HFFc6 (cell line): Measurements from ENCODE around the gene SCARB1. TPM values are rescaled to one million over a fixed set of nuclear protein-coding genes. Genes with fewer than 3 reads are reported as not detected.
A peak's percentile ranks its signal among the peaks of the same experiment; 100 is the strongest.
"Not testable (repeated sequence)": the region's sequence is repeated elsewhere in the genome, so short reads cannot be mapped to it uniquely, and the experiment has no call there.

ENCODE experiments used
- DNase-seq: peaks from one replicate; pipeline ENCODE4 v3.0.0-alpha.2; 2018
- H3K27ac Mint-ChIP-seq: 2 replicates; pipeline ENCODE4 v1.8.0; 2020; ENCODE audit warnings: mild to moderate bottlenecking, mixed read lengths
- H3K27me3 Mint-ChIP-seq: 2 replicates; pipeline ENCODE4 v1.8.0; 2021; ENCODE audit warnings: mild to moderate bottlenecking, moderate library complexity, mixed read lengths; ENCODE audit not compliant: insufficient read depth
- H3K36me3 Mint-ChIP-seq: 2 replicates; pipeline ENCODE4 v1.8.0; 2021; ENCODE audit warnings: low read depth, mixed read lengths
- H3K4me1 Mint-ChIP-seq: 2 replicates; pipeline ENCODE4 v1.8.0; 2020; ENCODE audit warnings: low read depth, mixed read lengths
- H3K4me3 Mint-ChIP-seq: 2 replicates; pipeline ENCODE4 v1.8.0; 2020; ENCODE audit warnings: mild to moderate bottlenecking, moderate library complexity, mixed read lengths
- H3K9me3 Mint-ChIP-seq: 2 replicates; pipeline ENCODE4 v1.8.0; 2020; ENCODE audit warnings: mild to moderate bottlenecking, mixed read lengths
- total RNA-seq, 6 experiments: library from RNA; stranded (reverse); fragmentation: NEBNext Ultra II Directional; extraction: Animal tissue kit (Norgen Biotek cat#: 25700); gene quantifications; 2 replicates in 1 of 6; 3 replicates in 5 of 6; pipeline ENCODE4 v1.2.3, GENCODE V29; 2021
- TF ChIP-seq, protein P1 (sequence below): fragments of 200-600 bp; sonication (generic); IDR thresholded peaks from 2 replicates; pipeline ENCODE4 v1.5.0; 2021; ENCODE audit warnings: antibody characterized with exemption, mild to moderate bottlenecking

SCARB1 gene
- total RNA-seq, 6 experiments from 2014 or later, result 34.8 to 46.3 (median 36.8) TPM

DNA sequence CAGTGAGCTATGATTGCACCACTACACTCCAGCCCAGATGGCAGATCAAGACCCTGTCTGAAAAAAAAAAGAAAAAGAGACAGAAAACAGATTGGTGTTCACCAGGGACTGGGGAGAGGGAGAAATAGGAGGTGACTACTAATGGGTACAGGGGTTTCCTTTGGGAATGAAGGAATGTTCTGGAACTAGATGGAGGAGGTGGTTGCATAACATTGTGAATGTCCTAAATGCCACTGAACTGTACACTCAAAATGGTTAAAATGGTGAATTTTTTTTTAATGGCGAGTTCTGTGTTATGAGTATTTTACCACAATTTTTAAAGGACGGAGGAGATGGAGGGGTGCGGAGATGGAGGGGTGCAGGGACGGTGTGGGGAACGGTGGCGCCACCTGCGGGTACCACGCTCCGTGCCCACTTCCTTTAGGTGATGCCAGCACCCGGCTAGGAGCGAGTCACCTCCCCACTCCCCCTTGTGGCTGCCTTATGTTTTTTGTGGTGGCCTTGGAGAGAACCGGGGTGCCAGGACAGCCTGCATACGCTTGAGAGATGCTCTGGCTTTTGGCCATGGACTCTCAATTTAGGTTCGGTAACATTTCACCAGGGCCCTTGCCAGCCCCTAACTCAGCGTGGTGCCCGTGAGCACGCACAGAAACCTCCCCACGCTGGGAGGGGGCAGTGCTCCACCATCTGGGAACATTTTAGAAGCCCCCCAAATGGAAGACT lies 34.7 kb upstream of the SCARB1 start:
- Mint-ChIP-seq H3K9me3 (no peaks in the 10 kb centered on the region), H3K4me3 (peak overlapping the region; percentile 77), H3K36me3 (peaks cover 5% of the 10 kb centered on the region; the same call in 1 of the 2 replicates), H3K4me1 (peaks cover 54% of the 10 kb centered on the region), H3K27ac (peak overlapping the region; percentile 55), H3K27me3 (no peaks in the 10 kb centered on the region; the same call in 1 of the 2 replicates)
- TF ChIP-seq, protein P1, sequence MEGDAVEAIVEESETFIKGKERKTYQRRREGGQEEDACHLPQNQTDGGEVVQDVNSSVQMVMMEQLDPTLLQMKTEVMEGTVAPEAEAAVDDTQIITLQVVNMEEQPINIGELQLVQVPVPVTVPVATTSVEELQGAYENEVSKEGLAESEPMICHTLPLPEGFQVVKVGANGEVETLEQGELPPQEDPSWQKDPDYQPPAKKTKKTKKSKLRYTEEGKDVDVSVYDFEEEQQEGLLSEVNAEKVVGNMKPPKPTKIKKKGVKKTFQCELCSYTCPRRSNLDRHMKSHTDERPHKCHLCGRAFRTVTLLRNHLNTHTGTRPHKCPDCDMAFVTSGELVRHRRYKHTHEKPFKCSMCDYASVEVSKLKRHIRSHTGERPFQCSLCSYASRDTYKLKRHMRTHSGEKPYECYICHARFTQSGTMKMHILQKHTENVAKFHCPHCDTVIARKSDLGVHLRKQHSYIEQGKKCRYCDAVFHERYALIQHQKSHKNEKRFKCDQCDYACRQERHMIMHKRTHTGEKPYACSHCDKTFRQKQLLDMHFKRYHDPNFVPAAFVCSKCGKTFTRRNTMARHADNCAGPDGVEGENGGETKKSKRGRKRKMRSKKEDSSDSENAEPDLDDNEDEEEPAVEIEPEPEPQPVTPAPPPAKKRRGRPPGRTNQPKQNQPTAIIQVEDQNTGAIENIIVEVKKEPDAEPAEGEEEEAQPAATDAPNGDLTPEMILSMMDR, result peak; percentile 88
- DNase-seq, result peak; percentile 67

DNA sequence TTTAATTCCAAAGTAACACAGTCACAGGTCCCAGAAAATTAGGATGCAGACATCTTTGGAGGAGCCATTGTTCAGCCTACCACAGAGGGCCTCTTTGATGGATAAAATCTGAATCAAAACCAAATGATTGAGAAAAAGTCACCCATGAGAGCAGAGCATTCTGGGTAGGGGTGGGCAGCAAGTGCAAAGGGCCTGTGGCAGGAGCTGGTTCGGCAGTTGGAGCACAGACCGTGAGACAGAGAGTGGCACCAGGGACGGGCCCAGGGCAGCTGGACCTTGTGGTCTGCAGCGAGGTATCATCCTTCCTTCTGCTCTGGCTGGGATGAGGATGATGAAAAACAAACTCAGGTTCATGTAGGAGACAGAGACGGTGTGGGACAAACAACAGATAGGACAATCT lies 32.8 kb upstream of the SCARB1 start:
- TF ChIP-seq, protein P1, result no peak
- no peak overlapping the region for H3K4me3 Mint-ChIP-seq
- H3K27me3 Mint-ChIP-seq, result no peaks in the 10 kb centered on the region; the same call in 1 of the 2 replicates
- H3K9me3 Mint-ChIP-seq, result no peaks in the 10 kb centered on the region
- no peak for DNase-seq
- peaks cover 51% of the 10 kb centered on the region for H3K4me1 Mint-ChIP-seq
- H3K27ac Mint-ChIP-seq, result no peak overlapping the region; the same call in 1 of the 2 replicates
- H3K36me3 Mint-ChIP-seq, result peaks cover 5% of the 10 kb centered on the region; the same call in 1 of the 2 replicates

DNA sequence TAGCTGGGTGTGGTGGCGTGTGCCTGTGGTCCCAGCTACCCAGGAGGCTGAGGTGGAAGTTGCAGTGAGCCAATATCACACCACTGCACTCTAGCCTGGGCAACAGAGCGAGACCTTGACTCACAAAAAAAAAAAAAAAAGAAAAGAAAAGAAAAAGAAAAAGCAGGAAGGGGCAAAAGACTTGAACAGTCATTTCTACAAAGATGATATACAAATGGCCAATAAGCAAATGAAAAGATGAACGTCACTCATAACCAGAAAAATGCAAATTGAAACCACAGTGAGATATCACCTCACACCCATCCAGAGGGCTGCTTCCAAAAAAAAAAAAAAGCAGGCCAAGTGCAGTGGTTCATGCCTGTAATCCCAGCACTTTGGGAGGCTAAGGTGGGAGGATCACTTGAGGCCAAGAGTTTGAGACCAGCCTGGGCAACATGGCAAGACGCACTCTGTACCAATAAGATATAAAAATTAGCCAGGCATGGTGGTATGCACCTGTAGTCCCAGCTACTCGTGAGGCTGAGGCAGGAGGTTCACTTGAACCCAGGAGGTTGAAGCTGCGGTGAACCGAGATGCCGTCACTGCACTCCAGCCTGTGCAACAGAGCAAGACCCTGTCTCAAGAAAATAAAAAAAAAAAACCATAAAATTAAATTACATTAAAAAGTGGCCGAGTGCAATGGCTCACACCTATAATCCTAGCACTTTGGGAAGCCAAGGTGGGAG lies 30.3 kb upstream of the SCARB1 start:
- Mint-ChIP-seq H3K27ac (no peak overlapping the region), H3K9me3 (no peaks in the 10 kb centered on the region), H3K4me1 (peaks cover 31% of the 10 kb centered on the region), H3K27me3 (no peaks in the 10 kb centered on the region; the same call in none of the 2 replicates), H3K36me3 (peaks cover 5% of the 10 kb centered on the region; the same call in 1 of the 2 replicates), H3K4me3 (no peak overlapping the region)
- DNase-seq, result no peak
- TF ChIP-seq, protein P1, result no peak

DNA sequence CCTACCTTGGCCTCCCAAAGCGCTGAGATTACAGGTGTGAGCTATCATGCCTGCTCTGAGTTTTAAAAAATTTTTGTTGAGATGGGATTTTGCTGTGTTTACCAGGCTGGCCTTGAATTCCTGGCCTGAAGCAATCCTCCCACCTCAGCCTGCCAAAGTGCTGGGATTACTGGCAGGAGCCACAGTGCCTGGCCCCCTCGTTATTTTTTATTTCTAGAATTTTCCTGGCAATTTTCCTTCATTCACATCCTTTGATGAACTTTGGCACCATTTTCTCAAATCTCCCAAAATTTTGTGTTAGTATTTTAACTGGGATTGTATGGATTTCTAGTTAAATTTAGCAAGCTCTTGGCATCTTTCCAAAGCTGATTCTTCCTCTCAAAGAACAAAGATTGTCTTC lies 24.6 kb upstream of the SCARB1 start:
- Mint-ChIP-seq H3K4me1 (peaks cover under 1% of the 10 kb centered on the region; the same call in 1 of the 2 replicates), H3K27ac (no peak overlapping the region), H3K9me3 (no peaks in the 10 kb centered on the region), H3K36me3 (no peaks in the 10 kb centered on the region), H3K27me3 (no peaks in the 10 kb centered on the region; the same call in 1 of the 2 replicates), H3K4me3 (no peak overlapping the region)
- TF ChIP-seq, protein P1, result no peak
- DNase-seq, result no peak

DNA sequence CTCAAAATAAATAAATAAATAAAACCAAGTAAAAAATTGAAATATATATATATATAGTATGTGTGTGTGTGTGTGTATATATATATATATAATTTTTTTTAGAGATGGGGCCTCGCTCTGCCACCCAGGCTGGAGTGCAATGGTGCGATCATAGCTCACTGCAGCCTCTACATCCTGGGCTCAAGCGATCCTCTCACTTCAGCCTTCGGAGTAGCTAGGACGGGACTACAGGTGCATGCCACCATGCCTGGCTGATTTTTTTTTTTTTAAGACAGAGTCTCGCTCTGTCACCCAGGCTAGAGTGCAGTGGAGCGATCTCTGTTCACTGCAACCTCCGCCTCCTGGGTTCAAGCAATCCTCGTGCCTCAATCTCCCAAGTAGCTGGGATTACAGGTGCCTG lies 24.1 kb upstream of the SCARB1 start:
- DNase-seq, H3K4me1 Mint-ChIP-seq, H3K9me3 Mint-ChIP-seq, H3K4me3 Mint-ChIP-seq, H3K36me3 Mint-ChIP-seq, H3K27me3 Mint-ChIP-seq, H3K27ac Mint-ChIP-seq: not testable (repeated sequence)
